CD4-positive, alpha-beta T cell (primary cell): ENCODE results near the gene CD33. TPM values are rescaled to one million over a fixed set of nuclear protein-coding genes. Genes with fewer than 3 reads are reported as not detected.
"Not testable (repeated sequence)": the region's sequence is repeated elsewhere in the genome, so short reads cannot be mapped to it uniquely, and the experiment has no call there.

ENCODE experiments used
- ATAC-seq: fragments of 200-7000 bp; cut with Tn5 transposase; one replicate; pipeline ENCODE4 v1.10.0; 2022; ENCODE audit warnings: mild to moderate bottlenecking; ENCODE audit not compliant: poor library complexity
- CTCF ChIA-PET: fragments of 350-600 bp; sonication (Branson Sonifier 250); formaldehyde crosslinking; loops from one replicate; lab custom pipeline; 2021; ENCODE audit warnings: antibody characterized with exemption, inconsistent platforms; lab: Charles Lee
- POLR2A ChIA-PET: fragments of 350-600 bp; sonication (Branson Sonifier 250); formaldehyde crosslinking; loops from one replicate; lab custom pipeline; 2021; ENCODE audit warnings: antibody characterized with exemption, inconsistent platforms; lab: Charles Lee
- DNase-seq, 14 experiments: peaks; one replicate each; pipeline ENCODE4 v3.0.0-alpha.2; 2013 to 2020; ENCODE audit warnings: mixed read lengths in 2 of 14
- H3K27ac ChIP-seq, 2 donors: one replicate each; pipeline versions ENCODE4 v1.5.1 to v1.7.0; 2013; ENCODE audit warnings: low read length in 2 of 2, low read depth in 1 of 2, mild to moderate bottlenecking in 1 of 2
- H3K27me3 ChIP-seq, 2 experiments: 1 replicate in 1 of 2; 2 replicates in 1 of 2; pipeline versions ENCODE4 v1.6.1 to v1.7.0; 2013; ENCODE audit warnings: low read length in 2 of 2, control low read depth in 1 of 2, mild to moderate bottlenecking in 1 of 2, moderate library complexity in 1 of 2; ENCODE audit not compliant: insufficient read depth in 2 of 2, control insufficient read depth in 1 of 2
- H3K36me3 ChIP-seq: one replicate; pipeline ENCODE4 v1.6.1; 2013; ENCODE audit warnings: low read length, control low read depth; ENCODE audit not compliant: insufficient read depth
- H3K4me1 ChIP-seq: one replicate; pipeline ENCODE4 v1.6.1; 2013; ENCODE audit warnings: low read length, control low read depth; ENCODE audit not compliant: insufficient read depth
- H3K4me3 ChIP-seq: one replicate; pipeline ENCODE4 v1.5.1; 2013; ENCODE audit warnings: mild to moderate bottlenecking, low read length, moderate library complexity
- H3K9me3 ChIP-seq, 2 experiments: 1 replicate in 1 of 2; 2 replicates in 1 of 2; pipeline versions ENCODE4 v1.6.1 to v1.7.0; 2013; ENCODE audit warnings: low read length in 2 of 2, mild to moderate bottlenecking in 2 of 2, control low read depth in 1 of 2, moderate library complexity in 1 of 2; ENCODE audit not compliant: control insufficient read depth in 1 of 2, insufficient read depth in 1 of 2
- H3K27ac Mint-ChIP-seq: one replicate; pipeline ENCODE4 v1.8.0; 2020; ENCODE audit warnings: mixed read lengths
- H3K27me3 Mint-ChIP-seq: one replicate; pipeline ENCODE4 v1.8.0; 2021; ENCODE audit warnings: mixed read lengths
- H3K36me3 Mint-ChIP-seq: one replicate; pipeline ENCODE4 v1.8.0; 2021; ENCODE audit warnings: low read depth, mixed read lengths
- H3K4me1 Mint-ChIP-seq: one replicate; pipeline ENCODE4 v1.8.0; 2021; ENCODE audit warnings: low read depth, mixed read lengths
- H3K4me3 Mint-ChIP-seq: one replicate; pipeline ENCODE4 v1.8.0; 2020; ENCODE audit warnings: mild to moderate bottlenecking, mixed read lengths
- H3K9me3 Mint-ChIP-seq: one replicate; pipeline ENCODE4 v1.8.0; 2020; ENCODE audit warnings: mixed read lengths
- intact Hi-C, 2 experiments: fragments of 100-400 bp; cut with DNase I in 1 of 2; cut with micrococcal nuclease in 1 of 2; formaldehyde crosslinking; loops; one replicate each; pipeline versions ENCODE4 v1.15.1 to v1.9.0; 2023 to 2025; cut with DNase I, micrococcal nuclease
- total RNA-seq, 174 experiments: library from RNA in 2 of 174; stranded (reverse) in 2 of 174; gene quantifications; one replicate each; pipeline ENCODE4 v1.2.3 and lab custom pipeline; 2021 to 2026
- TF ChIP-seq, protein P1 (sequence below): fragments of 200-600 bp; IDR thresholded peaks from one replicate; pipeline ENCODE4 v1.8.0; 2022; ENCODE audit warnings: antibody characterized with exemption, mild to moderate bottlenecking

CD33 gene
- total RNA-seq, 2 experiments from 2014 or later: 0.60 to 1.7 TPM

DNA sequence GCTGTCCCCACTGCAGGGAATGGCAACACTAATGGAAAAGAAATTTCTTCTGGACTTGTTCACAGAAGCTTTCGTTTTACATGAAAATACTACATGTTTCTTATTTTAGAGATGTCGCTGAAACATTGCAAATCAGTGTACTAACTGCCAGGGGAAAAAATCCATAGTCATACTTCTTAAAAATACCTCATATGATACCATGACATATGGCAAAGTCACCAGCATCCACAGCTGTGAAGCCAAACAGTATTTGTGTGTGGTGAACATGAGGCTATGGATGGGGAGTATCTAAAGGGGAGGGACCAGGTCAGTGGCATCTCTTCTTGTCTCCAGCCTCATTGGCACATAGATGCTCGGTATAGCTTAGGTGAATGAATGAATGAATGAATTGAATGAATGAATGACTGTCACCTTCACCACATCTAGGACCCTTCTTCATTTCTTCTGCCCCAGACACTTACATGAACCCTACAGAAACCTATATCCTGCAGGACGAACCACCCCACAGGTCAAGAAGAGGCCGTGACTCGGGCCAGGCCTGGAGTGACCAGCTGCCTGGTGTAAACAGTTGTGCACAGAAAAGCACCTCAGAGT is 14.6 kb upstream of the CD33 start:
- no peak overlapping the region for H3K4me3 ChIP-seq
- POLR2A ChIA-PET: no interaction called here
- Mint-ChIP-seq H3K4me3 (no peak overlapping the region), H3K36me3 (no peaks in the 10 kb centered on the region), H3K9me3 (no peaks in the 10 kb centered on the region), H3K27me3 (peaks cover 25% of the 10 kb centered on the region), H3K27ac (no peak overlapping the region), H3K4me1 (no peaks in the 10 kb centered on the region)
- TF ChIP-seq, protein P1, sequence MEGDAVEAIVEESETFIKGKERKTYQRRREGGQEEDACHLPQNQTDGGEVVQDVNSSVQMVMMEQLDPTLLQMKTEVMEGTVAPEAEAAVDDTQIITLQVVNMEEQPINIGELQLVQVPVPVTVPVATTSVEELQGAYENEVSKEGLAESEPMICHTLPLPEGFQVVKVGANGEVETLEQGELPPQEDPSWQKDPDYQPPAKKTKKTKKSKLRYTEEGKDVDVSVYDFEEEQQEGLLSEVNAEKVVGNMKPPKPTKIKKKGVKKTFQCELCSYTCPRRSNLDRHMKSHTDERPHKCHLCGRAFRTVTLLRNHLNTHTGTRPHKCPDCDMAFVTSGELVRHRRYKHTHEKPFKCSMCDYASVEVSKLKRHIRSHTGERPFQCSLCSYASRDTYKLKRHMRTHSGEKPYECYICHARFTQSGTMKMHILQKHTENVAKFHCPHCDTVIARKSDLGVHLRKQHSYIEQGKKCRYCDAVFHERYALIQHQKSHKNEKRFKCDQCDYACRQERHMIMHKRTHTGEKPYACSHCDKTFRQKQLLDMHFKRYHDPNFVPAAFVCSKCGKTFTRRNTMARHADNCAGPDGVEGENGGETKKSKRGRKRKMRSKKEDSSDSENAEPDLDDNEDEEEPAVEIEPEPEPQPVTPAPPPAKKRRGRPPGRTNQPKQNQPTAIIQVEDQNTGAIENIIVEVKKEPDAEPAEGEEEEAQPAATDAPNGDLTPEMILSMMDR: no peak
- no peaks in the 10 kb centered on the region for H3K36me3 ChIP-seq
- intact Hi-C loops: no loop called here
- H3K27ac ChIP-seq: no peak overlapping the region
- H3K9me3 ChIP-seq: peaks cover 0 to 5% of the 10 kb centered on the region in 2 experiments
- no peaks in the 10 kb centered on the region for H3K4me1 ChIP-seq
- ATAC-seq (no peak), DNase-seq (no peak)
- CTCF ChIA-PET: no interaction called here
- H3K27me3 ChIP-seq: peaks cover 0 to 8% of the 10 kb centered on the region in 2 experiments

GRCh38 chr19:51210874-51211361 is 14.0 kb upstream of the CD33 start:
- H3K9me3 ChIP-seq, H3K27me3 ChIP-seq, H3K9me3 Mint-ChIP-seq, ATAC-seq, intact Hi-C loops, CTCF ChIA-PET, H3K4me1 ChIP-seq, H3K4me3 ChIP-seq, H3K4me3 Mint-ChIP-seq, H3K36me3 ChIP-seq, H3K4me1 Mint-ChIP-seq, H3K36me3 Mint-ChIP-seq, H3K27ac ChIP-seq, H3K27ac Mint-ChIP-seq, POLR2A ChIA-PET: not testable (repeated sequence)
- DNase-seq: peak in 2 of 14 experiments; percentile 30 to 40
- H3K27me3 Mint-ChIP-seq: peaks cover 19% of the 10 kb centered on the region

DNA sequence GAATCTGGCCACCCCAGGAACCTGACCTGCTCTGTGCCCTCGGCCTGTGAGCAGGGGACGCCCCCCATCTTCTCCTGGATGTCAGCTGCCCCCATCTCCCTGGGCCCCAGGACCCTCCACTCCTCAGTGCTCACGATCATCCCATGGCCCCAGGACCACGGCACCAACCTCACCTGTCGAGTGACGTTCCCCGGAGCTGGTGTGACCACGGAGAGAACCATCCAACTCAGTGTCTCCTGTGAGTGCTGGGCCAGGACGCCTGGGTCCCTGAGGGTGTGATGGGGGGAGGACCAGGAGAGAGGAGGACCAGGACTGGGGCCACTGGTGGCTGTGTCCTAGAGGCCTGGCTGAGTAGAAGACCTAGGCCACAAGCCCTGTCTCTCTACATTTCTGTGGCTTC is 13.0 kb upstream of the CD33 start:
- no peaks in the 10 kb centered on the region for H3K4me1 ChIP-seq
- H3K9me3 ChIP-seq: peaks cover 0 to 5% of the 10 kb centered on the region in 2 experiments
- Mint-ChIP-seq H3K36me3 (no peaks in the 10 kb centered on the region), H3K4me3 (no peak overlapping the region), H3K27me3 (peaks cover 18% of the 10 kb centered on the region), H3K27ac (no peak overlapping the region), H3K9me3 (no peaks in the 10 kb centered on the region), H3K4me1 (no peaks in the 10 kb centered on the region)
- ATAC-seq: no peak
- H3K4me3 ChIP-seq: no peak overlapping the region
- H3K36me3 ChIP-seq: no peaks in the 10 kb centered on the region
- intact Hi-C loops: no loop called here
- CTCF ChIA-PET: no interaction called here
- no peak for DNase-seq
- no peak overlapping the region for H3K27ac ChIP-seq
- TF ChIP-seq, protein P1: no peak
- peaks cover 0 to 8% of the 10 kb centered on the region in 2 experiments for H3K27me3 ChIP-seq
- POLR2A ChIA-PET: no interaction called here

DNA sequence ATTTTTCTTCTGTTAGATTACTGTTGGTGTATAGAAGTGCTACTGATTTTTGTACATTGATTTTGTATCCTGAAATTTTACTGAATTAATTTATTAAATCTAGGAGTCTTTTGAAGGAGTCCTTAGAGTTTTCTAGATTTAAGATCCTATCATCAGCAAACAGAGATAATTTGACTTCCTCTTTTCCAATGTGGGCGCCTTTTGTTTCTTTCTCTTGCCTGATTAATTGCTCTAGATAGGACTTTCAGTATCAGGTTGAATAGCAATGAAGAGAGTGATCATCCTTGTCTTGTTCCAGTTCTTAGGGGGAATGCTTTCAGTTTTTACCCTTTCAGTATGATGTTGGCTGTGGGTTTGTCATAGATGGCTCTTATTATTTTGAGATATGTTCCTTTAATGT is 5.6 kb upstream of the CD33 start:
- TF ChIP-seq, protein P1: no peak
- Mint-ChIP-seq H3K36me3 (no peaks in the 10 kb centered on the region), H3K4me1 (no peaks in the 10 kb centered on the region), H3K27ac (no peak overlapping the region), H3K9me3 (no peaks in the 10 kb centered on the region), H3K27me3 (peaks cover 36% of the 10 kb centered on the region), H3K4me3 (no peak overlapping the region)
- Histone ChIP-seq H3K4me3 (no peak overlapping the region), H3K9me3 (no peaks in the 10 kb centered on the region), H3K4me1 (no peaks in the 10 kb centered on the region), H3K27ac (no peak overlapping the region), H3K36me3 (no peaks in the 10 kb centered on the region), H3K27me3 (peaks cover 4 to 6% of the 10 kb centered on the region in 2 experiments)
- CTCF ChIA-PET: no interaction called here
- ATAC-seq (no peak), DNase-seq (no peak)
- POLR2A ChIA-PET: no interaction called here
- intact Hi-C loops: no loop called here
